RWPE2 (cell line): Measurements from ENCODE around the gene JPH4.

Experiments
- ATAC-seq: fragments of 200-7000 bp; cut with Tn5 transposase; 3 replicates; pipeline ENCODE4 v1.9.1; 2021; ENCODE audit warnings: low read depth
- DNase-seq: peaks from one replicate; pipeline ENCODE4 v3.0.0-alpha.2; 2020; ENCODE audit warnings: low spot score
- H3K27ac ChIP-seq: fragments of 450-650 bp; 2 replicates; pipeline ENCODE4 v1.5.1; 2017; ENCODE audit warnings: mild to moderate bottlenecking; ENCODE audit not compliant: poor library complexity, severe bottlenecking
- H3K27me3 ChIP-seq: fragments of 250-450 bp; sonication (Bioruptor Pico); 2 replicates; pipeline ENCODE4 v1.5.1; 2021; ENCODE audit warnings: mild to moderate bottlenecking, moderate library complexity; ENCODE audit not compliant: insufficient read depth, poor library complexity, severe bottlenecking
- H3K36me3 ChIP-seq: fragments of 250-450 bp; sonication (Bioruptor Pico); 2 replicates; pipeline ENCODE4 v1.5.1; 2020; ENCODE audit warnings: low read depth, mild to moderate bottlenecking, moderate library complexity
- H3K4me1 ChIP-seq: fragments of 250-450 bp; sonication (Bioruptor Pico); 2 replicates; pipeline ENCODE4 v1.5.1; 2021; ENCODE audit warnings: mild to moderate bottlenecking, moderate library complexity; ENCODE audit not compliant: insufficient read depth, poor library complexity, severe bottlenecking
- H3K4me3 ChIP-seq: fragments of 250-450 bp; sonication (Bioruptor Pico); 2 replicates; pipeline ENCODE4 v1.5.1; 2021; ENCODE audit warnings: mild to moderate bottlenecking, moderate library complexity; ENCODE audit not compliant: severe bottlenecking
- H3K9me3 ChIP-seq: fragments of 250-450 bp; sonication (Bioruptor Pico); 2 replicates; pipeline ENCODE4 v1.5.1; 2021; ENCODE audit warnings: mild to moderate bottlenecking, moderate library complexity; ENCODE audit not compliant: severe bottlenecking
- CTCF ChIP-seq: fragments of 450-650 bp; IDR thresholded peaks from one replicate; pipeline ENCODE4 v1.5.1; 2017; ENCODE audit warnings: mild to moderate bottlenecking, moderate library complexity; ENCODE audit not compliant: poor library complexity, severe bottlenecking

Gene JPH4

GRCh38 chr14:23546450-23547035 lies 32.0 kb downstream of the JPH4 start:
- Histone ChIP-seq H3K9me3 (no peaks in the 10 kb centered on the region), H3K36me3 (no peaks in the 10 kb centered on the region), H3K27ac (no peak overlapping the region), H3K27me3 (peaks cover 5% of the 10 kb centered on the region), H3K4me3 (no peak overlapping the region), H3K4me1 (no peaks in the 10 kb centered on the region)
- no peak for TF ChIP-seq CTCF
- DNase-seq (no peak), ATAC-seq (no peak)

- Histone ChIP-seq H3K27me3 (peaks cover 5% of the 10 kb centered on the region), H3K9me3 (no peaks in the 10 kb centered on the region), H3K27ac (no peak overlapping the region), H3K4me3 (no peak overlapping the region), H3K36me3 (no peaks in the 10 kb centered on the region), H3K4me1 (no peaks in the 10 kb centered on the region)
- no peak for TF ChIP-seq CTCF
- DNase-seq = no peak
- ATAC-seq = no peak
Measured at GRCh38 chr14:23545740-23546365, 32.7 kb downstream of the JPH4 start.

- Histone ChIP-seq H3K27ac (no peak overlapping the region), H3K27me3 (peaks cover under 1% of the 10 kb centered on the region), H3K4me3 (no peak overlapping the region), H3K4me1 (no peaks in the 10 kb centered on the region), H3K36me3 (no peaks in the 10 kb centered on the region), H3K9me3 (no peaks in the 10 kb centered on the region)
- no peak for ATAC-seq
- no peak for TF ChIP-seq CTCF
- DNase-seq = no peak
Measured at GRCh38 chr14:23544511-23545447, 33.8 kb downstream of the JPH4 start.

GRCh38 chr14:23543403-23543802 lies 35.2 kb downstream of the JPH4 start:
- Histone ChIP-seq H3K4me3 (no peak overlapping the region), H3K4me1 (no peaks in the 10 kb centered on the region), H3K27ac (no peak overlapping the region), H3K36me3 (no peaks in the 10 kb centered on the region), H3K27me3 (no peaks in the 10 kb centered on the region), H3K9me3 (no peaks in the 10 kb centered on the region)
- DNase-seq (no peak), ATAC-seq (no peak)
- no peak for TF ChIP-seq CTCF
